HG02870 (cell line): ENCODE results near the gene SLC25A33.
A peak's percentile ranks its signal among the peaks of the same experiment; 100 is the strongest.
"Not testable (repeated sequence)": the region's sequence is repeated elsewhere in the genome, so short reads cannot be mapped to it uniquely, and the experiment has no call there.

Source experiments
- ATAC-seq: cut with Tn5 transposase; IDR thresholded peaks from one replicate; pipeline ENCODE4 v1.9.1; 2021; ENCODE audit warnings: mild to moderate bottlenecking, moderate library complexity; ENCODE audit not compliant: unreplicated experiment

SLC25A33 gene

GRCh38 chr1:9538669-9539164 is 548 bp upstream of the SLC25A33 start:
- ATAC-seq: no peak

DNA sequence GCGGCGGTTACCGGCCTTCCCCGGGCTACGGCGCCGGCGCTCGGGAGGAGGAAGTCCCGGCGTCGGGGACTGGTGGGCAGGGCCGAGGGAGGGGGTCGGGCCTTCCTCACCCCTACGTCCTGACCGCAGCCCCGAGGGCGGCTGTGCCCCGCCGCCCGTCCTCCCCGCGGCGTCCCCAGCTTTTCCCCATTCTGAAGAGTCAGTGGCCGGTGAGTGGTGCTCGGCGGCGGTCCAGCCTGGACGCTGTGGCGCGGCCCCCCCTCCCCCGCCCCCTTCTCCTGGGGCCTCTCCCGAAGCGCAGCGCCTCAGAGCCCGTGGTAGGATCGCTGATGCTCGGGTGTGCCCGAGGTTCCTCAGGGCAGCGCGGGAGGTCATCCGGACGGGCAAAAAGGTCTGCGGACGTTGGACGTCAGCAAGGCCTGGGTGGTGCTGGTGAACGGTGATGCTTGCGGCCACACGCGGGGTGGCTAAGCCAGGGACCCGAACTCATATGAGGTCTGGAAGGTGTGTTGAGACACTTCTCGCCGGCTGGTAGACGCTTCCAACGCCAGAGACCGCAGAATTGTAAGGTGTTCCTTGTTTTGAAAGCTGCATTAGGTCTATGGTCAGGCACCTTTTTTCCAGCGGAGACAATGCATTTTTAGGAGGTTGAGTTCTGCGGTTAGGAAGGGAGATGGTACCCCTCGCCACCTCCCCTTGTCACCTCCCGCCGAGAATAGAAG is 725 bp downstream of the SLC25A33 start:
- peak; percentile 32 for ATAC-seq

- ATAC-seq: no peak
Measured at GRCh38 chr1:9542430-9542829, 3.2 kb downstream of the SLC25A33 start.

GRCh38 chr1:9544926-9545325 is 5.7 kb downstream of the SLC25A33 start:
- ATAC-seq: no peak

GRCh38 chr1:9549955-9550546 is 10.8 kb downstream of the SLC25A33 start:
- ATAC-seq: no peak

DNA sequence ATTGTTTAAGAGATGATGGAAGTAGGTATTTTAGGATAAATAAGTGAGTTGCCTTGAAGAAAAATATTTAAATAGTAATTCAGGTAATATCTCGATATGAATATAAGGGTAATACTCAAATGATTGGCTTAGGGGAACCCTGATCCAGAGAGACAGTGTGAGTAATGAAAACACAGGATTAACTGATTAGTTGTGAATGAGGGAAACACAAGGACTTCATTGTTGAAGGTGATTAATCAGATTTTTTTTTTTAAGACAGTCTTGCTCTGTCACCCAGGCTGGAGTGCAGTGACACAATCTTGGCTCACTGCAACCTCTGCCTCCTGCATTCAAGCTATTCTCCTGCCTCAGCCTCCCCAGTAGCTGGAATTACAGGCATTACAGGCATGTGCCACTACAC is 12.7 kb downstream of the SLC25A33 start:
- ATAC-seq: no peak

DNA sequence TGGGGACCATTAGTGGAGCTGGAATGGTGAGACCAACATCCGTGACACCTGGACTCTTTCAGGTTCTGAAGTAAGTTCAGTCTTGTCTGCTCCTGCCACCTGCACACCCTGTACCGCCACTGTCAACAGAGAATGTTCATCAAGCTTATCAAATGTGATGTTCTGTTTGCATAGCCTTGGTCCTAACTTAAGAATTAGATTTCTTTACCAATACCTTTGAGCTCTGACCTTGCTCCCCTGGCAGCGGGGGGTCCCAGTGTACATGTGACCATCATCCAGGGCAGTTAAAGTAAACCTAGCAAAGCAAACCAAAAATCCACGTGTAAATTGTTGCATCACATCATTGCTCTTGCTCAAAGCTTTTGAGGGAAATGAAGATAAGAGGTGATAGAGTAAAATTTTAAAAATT is 14.5 kb downstream of the SLC25A33 start:
- ATAC-seq: no peak

DNA sequence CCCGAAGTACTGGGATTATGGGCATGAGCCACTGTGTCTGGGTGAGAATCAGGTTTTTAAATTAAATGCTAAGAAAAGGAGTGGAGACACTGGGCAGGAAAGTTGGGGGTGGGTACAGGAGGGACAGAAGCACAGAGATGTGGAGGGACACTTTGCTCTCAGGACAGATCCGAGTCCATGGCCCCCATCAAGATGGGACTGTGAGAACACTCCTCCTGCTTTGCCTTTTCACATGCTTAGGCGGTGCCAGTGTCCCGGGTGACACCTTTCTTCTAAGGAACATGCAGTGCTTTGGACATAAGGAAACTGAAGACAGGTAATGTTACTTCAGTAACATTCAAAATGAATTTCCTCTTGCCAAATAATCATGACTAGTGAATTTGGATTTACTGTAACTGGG is 16.7 kb downstream of the SLC25A33 start:
- ATAC-seq: no peak

- no peak for ATAC-seq
Measured at GRCh38 chr1:9557624-9558023, 18.4 kb downstream of the SLC25A33 start.

DNA sequence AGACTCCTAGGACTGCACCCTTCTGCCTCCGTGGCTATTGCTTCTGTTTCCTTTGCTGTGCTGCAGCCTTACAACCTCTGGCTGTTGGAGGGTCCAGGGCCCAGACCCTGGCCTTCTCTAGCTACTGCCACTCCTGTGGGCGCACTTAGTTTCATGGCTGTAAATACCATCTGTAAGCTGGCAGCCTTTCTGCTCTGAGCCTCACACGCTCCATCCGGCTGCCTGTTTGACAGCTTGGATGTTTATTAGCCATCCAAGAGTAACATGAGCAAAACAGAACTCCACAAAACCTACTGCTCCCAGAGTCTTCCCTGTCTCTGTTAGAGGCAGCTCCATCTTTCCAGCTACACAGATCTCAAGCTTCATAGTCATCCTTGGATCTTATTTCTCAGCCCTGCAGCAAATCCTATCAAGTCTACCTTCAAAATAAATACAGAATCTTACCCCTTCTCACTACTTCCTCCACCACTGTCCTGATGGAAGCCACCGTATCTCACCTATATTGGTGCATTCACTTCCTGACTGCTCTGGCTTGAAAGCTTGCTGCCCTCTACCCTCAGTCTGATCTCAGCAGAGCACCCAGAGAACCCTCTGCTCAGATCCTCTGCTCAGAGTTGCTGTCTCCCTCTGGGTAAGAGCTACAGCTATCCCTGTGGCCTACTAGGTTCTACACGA is 19.1 kb downstream of the SLC25A33 start:
- ATAC-seq: no peak

DNA sequence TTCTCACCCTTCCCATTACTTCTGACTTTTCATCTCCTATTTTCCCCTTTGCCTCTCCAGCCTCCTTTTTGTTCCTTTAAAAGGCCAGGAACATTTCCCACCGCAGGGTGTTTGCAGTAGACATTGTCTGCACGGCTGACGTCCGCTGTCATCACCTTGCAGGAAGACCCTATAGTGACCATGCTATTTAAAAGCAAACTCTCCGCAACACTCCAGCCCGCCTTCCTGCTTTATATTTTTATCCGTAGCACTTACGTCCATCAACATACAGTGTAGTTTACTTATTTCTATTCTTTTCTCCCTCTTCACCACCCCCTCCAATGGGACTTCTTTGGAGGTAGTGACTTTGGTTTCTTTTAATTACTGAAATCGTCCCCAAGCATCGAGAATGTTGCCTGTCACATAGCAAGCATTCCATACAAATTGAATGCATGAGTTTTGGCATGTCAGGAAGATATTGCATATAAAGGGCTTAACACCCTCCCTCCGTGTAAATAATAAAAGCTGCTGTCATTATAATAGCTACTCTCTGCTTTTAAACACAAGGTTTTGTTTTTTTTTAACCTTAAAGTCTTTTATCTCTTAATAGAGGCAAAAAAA is 19.8 kb downstream of the SLC25A33 start:
- no peak for ATAC-seq

- no peak for ATAC-seq
Measured at GRCh38 chr1:9559673-9560072, 20.4 kb downstream of the SLC25A33 start.

DNA sequence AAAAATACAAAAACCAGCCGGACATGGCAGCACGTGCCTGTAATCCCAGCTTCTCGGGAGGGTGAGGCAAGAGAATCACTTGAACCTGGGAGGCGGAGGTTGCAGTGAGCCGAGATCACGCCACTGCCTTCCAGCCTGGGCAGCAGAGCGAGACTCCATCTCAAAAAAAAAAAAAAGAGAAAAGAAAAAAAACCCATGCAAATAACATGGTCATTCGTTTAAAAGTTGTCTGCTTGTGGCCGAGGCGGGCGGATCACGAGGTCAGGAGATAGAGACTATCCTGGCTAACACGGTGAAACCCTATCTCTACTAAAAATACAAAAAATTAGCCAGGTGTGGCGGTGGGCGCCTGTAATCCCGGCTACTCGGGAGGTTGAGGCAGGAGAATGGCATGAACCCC is 20.8 kb downstream of the SLC25A33 start:
- not testable (repeated sequence) for ATAC-seq

DNA sequence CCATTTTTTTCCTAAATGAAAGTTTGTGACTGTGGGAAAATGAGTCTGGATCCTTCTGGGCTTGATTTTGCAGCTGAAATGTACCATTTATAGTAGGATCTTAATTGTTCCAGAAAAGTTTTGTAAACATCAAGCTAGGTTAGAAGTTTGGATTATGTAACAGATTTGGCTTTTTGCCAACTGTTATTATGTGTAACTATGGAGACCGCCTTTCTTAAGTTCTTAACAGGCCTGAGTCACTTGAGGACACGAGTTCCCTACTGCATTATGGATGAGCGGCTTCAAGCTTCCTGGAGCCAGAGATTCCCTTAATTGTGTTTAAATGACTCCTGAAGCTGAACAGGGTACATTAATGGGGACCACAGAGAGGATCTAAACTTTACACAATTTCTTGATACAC is 22.2 kb downstream of the SLC25A33 start:
- no peak for ATAC-seq

DNA sequence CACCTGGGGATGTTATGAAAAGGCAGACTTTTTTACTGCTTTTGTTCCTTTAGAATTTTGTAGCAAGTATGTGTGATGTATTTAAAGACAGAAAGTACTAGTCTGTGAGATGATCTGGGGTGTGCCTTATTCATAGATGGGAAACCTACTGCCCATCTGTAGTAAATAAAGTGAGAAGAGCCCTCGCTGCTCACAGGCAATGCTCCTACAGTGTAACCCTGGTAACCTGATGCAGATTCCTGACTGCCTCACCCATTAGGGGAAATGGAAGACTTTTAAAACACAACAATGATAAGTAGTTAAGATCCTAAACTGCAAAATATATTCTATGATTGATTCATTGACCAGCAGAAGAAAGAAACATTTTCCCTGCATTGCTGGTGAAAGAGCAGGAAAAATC is 30.0 kb downstream of the SLC25A33 start:
- ATAC-seq: no peak

DNA sequence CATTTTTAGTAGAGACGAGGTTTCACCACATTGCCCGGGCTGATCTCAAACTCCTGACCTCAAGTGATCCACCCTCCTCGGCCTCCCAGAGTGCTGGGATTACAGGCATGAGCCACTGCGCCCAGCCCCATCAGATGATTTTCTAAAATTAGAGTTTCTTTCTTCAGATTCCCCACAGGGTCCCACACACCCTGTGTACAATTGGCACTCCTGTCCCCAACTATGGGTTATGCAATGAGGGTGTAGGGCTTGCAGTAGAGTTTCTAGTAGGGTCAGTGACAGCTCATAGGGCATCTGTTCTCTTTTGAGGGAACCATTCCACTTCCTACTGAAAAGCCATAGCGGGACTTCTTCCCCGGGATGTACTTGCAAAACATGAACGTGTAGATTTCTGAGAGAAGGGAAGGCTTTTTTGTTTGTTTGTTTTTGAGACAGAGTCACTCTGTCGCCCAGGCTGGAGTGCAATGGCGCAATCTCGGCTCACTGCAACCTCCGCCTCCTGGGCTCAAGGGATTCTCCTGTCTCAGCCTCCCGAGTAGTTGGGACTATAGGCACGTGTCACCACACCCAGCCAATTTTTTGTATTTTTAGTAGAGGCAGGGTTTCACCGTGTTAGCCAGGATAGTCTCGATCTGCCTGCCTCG is 31.7 kb downstream of the SLC25A33 start:
- not testable (repeated sequence) for ATAC-seq

GRCh38 chr1:9573723-9574122 is 34.5 kb downstream of the SLC25A33 start:
- no peak for ATAC-seq

DNA sequence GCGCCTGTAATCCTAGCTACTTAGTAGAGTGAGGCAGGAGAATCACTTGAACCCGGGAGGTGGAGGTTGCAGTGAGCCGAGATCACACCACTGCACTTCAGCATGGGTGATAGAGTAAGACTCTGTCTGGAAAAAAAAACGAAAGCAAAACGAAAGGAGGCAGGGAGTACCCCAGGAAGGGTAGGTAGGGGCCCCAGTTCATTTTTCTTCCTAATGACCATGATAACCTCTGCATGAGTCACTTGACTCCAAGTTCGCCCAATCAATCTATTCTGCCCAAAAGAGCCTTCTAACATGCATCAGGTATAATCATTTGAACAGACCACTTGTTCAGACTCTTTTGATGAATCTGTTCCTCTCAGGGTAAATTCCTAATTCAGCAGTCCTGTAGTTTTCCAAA is 36.2 kb downstream of the SLC25A33 start:
- ATAC-seq: no peak

DNA sequence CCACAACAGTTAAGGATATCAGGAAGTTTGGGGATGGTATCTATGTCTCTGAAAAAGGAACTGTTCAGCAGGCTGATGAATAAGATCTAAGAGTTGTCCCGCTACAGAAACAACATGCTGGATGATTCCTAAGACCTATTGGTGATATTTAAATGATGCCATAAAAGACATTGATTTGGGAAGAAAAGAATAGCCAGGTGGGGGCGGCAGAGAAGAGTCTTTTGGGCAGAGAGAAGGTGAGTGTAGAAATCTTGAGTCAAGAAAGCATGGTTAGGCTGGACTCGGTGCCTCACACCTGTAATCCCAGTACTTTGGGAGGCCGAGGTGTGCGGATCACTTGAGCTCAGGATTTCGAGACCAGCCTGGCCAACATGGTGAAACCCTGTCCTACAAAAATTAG is 37.6 kb downstream of the SLC25A33 start:
- ATAC-seq: no peak

- no peak for ATAC-seq
Measured at GRCh38 chr1:9577423-9577822, 38.2 kb downstream of the SLC25A33 start.

- no peak for ATAC-seq
Measured at GRCh38 chr1:9580942-9581341, 41.7 kb downstream of the SLC25A33 start.
